HG03175 (cell line): ENCODE data around the gene MRPL51.
"Not testable (repeated sequence)": the region's sequence is repeated elsewhere in the genome, so short reads cannot be mapped to it uniquely, and the experiment has no call there.

Experiments
- ATAC-seq: cut with Tn5 transposase; IDR thresholded peaks from one replicate; pipeline ENCODE4 v1.9.1; 2021; ENCODE audit warnings: mild to moderate bottlenecking, moderate library complexity; ENCODE audit not compliant: unreplicated experiment

Gene MRPL51

DNA sequence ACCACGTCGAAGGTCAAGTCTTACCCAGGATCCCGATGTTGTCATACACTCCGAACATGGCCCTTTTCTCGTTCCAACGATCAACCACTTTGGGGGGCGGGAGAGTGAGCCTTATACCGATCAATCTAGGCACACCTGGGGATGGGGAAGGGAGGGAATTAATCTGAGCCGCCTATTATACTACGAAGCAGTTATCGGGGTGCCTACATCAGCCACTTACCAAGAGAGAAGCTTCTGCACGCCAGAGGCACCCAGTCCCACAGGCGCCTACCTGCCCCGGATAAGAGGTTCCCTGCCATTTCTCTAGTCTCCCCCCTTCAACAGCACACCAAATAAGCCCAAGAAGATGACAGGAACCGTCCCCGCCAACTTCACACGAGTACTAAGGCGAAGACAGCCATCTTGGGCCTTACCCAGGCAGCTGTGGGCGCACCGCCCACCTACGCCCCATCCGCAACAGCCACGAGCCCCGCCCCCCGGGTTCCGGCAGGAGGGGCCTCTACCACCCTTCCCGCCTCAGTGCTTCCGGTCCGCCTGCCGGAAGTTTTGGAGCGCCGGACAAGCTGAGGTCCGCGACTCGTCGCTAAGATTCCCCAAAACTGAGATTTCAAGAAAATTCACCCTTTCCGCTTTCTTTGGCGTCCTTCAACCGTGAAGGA, at the start of gene MRPL51:
MRPL51 (minus strand) TSS at position 425 of the 659 bp plus-strand sequence; CDS start at position 299, 126 bp downstream.
- ATAC-seq = peak; percentile 64

- ATAC-seq = no peak
Measured at GRCh38 chr12:6542209-6543009, 49.3 kb upstream of the MRPL51 start.

DNA sequence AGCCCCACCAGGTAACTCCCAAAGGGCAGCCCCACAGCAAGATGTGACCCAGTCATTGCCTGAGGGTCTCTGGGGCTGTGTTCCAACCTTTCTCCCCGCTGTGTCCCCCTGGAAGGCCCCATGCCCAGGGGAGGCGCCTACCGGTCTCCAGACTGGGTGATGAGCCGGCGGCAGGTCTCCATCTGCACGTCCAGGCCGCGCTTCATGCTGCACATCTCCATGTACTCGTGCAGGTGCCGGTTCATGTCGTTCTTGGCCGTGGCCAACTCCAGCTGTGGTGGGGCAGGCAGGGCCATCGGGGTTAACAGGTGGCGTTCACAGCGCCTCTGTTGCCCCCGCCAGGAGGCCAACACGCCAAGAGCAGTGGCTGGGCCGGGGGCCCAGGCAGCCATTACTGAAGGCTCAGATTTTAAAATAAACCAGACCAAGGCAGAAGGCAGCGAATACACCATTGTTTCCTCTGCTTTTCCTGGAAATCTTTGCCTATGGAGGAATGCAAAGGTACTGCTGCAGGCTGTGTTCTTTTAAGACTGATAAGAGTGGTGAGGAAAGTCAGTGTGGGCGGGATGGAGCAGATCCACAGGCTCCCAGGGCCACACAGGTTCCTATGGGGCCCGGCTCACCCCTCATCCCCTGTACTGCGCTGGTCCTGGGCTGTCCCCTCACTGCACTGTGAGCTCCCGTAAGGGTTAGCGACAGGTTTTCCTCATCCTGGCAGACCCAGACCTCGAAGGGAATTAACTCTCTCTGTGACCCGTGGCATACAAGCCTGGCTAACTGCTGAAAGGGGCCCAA, 48.5 kb upstream of the MRPL51 start:
- ATAC-seq = no peak

DNA sequence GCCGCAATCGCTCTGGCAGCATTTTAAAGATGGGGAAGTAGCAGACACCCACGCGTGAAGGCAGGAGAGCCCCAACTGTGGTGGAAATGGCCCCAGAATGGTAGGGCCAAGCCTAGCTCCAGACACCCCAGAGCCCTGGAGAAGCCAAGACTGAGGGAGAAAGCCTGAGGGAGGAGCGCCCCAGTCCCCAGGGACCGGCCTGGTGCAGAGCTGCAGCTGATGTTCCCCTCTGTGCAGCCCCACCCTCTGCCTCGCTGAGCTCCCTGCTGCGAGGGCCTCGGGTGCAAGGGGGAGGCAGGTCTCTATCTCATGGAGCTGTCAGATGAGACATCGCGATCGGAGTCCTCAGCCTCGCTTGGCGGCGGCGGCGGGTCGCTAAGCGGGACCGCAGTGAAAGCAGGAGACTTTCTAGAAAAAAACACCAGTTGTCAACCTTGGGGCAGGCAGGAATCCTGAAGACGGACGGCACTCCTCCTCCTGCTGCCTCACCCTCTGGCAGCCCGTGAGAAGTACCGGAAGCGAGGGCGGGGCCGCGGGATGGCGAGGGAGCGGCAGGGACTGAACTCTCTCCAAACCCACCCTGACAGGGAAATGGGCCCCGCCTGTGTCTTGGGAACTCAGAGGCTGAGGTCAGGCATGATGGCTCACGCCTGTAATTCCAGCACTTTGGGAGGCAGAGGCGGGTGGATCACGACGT, 47.3 kb upstream of the MRPL51 start:
- ATAC-seq = no peak

- no peak for ATAC-seq
Measured at GRCh38 chr12:6539707-6540134, 46.7 kb upstream of the MRPL51 start.

DNA sequence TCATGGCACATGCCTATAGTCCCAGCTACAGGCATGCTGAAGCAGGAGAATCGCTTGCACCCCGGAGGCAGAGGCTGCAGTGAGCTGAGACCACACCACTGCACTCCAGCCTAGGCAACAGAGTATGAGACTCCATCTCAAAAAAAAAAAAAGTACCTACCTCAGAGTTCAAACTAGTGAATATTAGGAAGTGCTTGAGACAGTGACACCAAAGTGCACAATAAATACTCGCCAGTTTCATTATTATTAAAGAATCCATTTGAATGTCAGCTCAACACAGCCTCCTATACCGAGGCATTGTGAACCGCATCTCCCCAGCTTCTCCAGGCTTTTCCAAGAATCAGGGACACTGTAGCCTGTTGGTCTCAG, 46.2 kb upstream of the MRPL51 start:
- no peak for ATAC-seq

DNA sequence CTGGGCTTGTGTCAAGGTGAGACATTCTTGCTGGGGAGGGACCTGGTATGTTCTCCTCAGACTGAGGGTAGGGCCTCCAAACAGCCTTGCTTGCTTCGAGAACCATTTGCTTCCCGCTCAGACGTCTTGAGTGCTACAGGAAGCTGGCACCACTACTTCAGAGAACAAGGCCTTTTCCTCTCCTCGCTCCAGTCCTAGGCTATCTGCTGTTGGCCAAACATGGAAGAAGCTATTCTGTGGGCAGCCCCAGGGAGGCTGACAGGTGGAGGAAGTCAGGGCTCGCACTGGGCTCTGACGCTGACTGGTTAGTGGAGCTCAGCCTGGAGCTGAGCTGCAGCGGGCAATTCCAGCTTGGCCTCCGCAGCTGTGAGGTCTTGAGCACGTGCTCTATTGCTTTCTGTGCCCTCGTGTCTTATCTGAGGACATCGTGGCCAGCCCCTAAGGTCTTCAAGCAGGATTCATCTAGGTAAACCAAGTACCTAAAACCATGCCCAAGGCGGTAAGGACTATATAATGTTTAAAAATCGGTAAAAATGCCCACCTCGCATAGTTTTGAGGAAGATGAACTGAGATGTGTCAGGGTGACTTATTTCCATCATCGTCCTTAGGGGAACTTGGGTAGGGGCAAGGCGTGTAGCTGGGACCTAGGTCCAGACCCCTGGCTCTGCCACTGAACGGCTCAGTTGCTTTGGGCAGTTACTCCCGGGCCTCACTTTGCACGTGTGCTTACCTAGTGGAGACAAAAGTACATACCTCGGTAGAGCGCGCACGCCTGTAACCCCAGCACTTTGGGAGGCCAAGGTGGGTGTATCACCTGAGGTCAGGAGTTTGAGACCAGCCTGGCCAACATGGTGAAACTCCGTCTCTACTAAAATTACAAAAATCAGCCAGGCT, 45.6 kb upstream of the MRPL51 start:
- ATAC-seq = no peak

- not testable (repeated sequence) for ATAC-seq
Measured at GRCh38 chr12:6537580-6538419, 44.7 kb upstream of the MRPL51 start.

- no peak for ATAC-seq
Measured at GRCh38 chr12:6536894-6537579, 44.0 kb upstream of the MRPL51 start.

- ATAC-seq = no peak
Measured at GRCh38 chr12:6535960-6536847, 43.1 kb upstream of the MRPL51 start.

DNA sequence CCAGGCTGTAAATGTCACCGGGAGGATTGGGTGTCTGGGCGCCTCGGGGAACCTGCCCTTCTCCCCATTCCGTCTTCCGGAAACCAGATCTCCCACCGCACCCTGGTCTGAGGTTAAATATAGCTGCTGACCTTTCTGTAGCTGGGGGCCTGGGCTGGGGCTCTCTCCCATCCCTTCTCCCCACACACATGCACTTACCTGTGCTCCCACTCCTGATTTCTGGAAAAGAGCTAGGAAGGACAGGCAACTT, 42.6 kb upstream of the MRPL51 start:
- ATAC-seq = no peak

DNA sequence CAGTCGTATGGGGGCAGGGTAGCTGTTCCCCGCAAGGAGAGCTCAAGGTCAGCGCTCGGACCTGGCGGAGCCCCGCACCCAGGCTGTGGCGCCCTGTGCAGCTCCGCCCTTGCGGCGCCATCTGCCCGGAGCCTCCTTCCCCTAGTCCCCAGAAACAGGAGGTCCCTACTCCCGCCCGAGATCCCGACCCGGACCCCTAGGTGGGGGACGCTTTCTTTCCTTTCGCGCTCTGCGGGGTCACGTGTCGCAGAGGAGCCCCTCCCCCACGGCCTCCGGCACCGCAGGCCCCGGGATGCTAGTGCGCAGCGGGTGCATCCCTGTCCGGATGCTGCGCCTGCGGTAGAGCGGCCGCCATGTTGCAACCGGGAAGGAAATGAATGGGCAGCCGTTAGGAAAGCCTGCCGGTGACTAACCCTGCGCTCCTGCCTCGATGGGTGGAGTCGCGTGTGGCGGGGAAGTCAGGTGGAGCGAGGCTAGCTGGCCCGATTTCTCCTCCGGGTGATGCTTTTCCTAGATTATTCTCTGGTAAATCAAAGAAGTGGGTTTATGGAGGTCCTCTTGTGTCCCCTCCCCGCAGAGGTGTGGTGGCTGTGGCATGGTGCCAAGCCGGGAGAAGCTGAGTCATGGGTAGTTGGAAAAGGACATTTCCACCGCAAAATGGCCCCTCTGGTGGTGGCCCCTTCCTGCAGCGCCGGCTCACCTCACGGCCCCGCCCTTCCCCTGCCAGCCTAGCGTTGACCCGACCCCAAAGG, 42.1 kb upstream of the MRPL51 start:
- peak; percentile 1 for ATAC-seq

- no peak for ATAC-seq
Measured at GRCh38 chr12:6534695-6534944, 41.6 kb upstream of the MRPL51 start.

- peak; percentile 65 for ATAC-seq
Measured at GRCh38 chr12:6533923-6534694, 41.0 kb upstream of the MRPL51 start, which contains the start of gene GAPDH. GAPDH (plus strand) TSS chr12:6534517; CDS start chr12:6534833, 316 bp downstream.

- ATAC-seq = peak; percentile 14
Measured at GRCh38 chr12:6533653-6533922, 40.5 kb upstream of the MRPL51 start.

GRCh38 chr12:6532927-6533652, 40.0 kb upstream of the MRPL51 start:
- ATAC-seq = peak; percentile 5
